NCI-H524 treated with DMSO at 0.1 percent for 48 hours (cell line): ENCODE measurements around the gene DOCK9.
"Not testable (repeated sequence)": the region's sequence is repeated elsewhere in the genome, so short reads cannot be mapped to it uniquely, and the experiment has no call there.

Experiments used
- DNase-seq: peaks from one replicate; lab custom pipeline; 2025; lab: John Stamatoyannopoulos, UW

Gene DOCK9

DNA sequence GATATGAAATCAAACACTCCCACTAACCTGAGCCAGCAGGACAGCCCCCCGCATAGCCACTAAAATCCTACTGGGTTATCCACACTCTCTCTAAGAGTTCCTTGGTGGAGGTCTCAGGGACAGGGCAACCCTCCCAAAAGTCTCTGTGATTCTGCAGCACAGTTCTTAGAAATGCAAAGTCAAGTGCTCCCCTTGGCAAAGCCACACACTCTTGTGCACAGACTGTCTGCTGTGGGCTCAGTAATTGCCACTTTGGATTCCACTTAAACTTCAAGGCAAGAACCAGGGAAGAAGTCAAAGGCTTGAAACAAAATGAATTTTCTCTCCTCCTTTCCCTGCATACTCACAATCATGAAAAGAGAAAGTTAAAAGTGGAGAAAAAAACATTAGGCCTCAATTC is 61.5 kb downstream of the DOCK9 start:
- DNase-seq = no peak

GRCh38 chr13:98915981-98916380 is 61.9 kb downstream of the DOCK9 start:
- no peak for DNase-seq

GRCh38 chr13:98915563-98915962 is 62.3 kb downstream of the DOCK9 start:
- no peak for DNase-seq

DNA sequence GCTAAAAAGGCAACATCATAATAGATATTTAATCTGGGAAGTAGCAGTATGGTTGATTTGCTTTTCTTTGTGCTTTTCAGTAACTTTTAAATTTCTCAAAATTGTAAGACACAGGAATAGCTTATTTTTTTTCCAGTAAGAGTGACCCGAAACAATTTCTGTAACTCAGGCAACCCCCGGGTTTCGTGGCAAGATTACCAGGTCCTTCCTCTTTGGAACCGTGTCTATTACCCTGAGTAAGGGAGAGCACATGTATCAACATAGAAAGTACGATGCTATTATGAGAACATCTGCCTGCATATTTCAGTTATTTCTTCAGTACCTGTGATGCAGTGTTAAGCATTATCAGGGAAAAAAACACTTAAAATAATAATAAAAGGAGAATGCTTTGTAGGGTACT is 64.1 kb downstream of the DOCK9 start:
- DNase-seq = no peak

DNA sequence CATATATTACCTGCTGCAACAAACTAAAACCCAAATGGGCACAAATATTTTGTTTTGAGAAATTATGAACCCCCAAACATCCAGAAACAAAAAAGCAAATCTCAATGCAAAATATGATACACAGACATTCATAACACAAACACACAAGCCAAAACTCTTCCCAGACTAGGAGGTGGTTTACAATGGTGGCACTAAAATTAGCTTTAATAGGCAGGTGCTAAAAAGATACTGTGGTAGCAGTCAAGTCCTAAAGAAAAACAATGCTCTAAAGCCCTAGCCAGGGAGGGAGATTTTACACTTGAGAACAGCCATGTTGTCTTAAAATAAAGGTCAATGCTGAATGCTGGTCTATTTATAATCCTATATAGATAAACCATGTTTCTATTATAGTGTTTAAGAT is 65.0 kb downstream of the DOCK9 start:
- DNase-seq = no peak

- no peak for DNase-seq
Measured at GRCh38 chr13:98910501-98910951, 67.3 kb downstream of the DOCK9 start.

GRCh38 chr13:98909016-98909415 is 68.8 kb downstream of the DOCK9 start:
- no peak for DNase-seq

DNA sequence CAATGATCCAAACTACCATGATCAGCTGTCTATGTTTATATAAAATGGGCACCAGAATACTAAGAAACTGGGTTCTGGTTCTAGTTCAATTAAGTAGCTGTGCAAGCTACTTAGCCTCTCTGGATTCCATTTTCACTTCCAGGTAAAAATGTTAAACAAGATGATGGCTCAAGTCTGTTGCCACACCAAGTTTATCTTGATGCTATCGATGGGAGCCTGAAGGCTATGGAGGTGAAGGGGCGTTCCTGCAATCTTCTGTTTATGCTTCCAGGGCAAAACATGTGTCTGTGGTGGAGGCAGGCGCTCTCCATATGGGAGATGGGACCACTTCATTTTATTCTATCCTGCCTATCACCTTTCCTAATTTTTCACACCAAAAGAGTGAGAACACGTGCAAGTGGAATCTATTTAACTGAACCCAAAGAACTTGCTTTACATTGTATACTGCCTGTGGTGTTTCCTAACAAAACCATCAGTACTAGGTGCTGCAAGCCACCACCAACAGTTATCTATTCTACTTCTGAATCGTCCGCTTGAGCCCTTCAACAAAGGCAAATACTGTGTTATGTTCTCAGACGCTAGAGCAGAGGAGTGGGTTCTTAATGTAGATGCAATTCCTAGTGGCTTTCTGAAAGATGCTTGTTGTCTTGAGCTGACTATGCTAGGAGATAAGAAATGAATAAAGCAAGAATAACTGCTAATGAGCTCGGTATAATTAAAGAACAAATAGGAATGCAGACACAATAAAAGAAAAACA is 70.9 kb downstream of the DOCK9 start:
- DNase-seq = no peak

GRCh38 chr13:98905199-98905598 is 72.7 kb downstream of the DOCK9 start:
- no peak for DNase-seq

DNA sequence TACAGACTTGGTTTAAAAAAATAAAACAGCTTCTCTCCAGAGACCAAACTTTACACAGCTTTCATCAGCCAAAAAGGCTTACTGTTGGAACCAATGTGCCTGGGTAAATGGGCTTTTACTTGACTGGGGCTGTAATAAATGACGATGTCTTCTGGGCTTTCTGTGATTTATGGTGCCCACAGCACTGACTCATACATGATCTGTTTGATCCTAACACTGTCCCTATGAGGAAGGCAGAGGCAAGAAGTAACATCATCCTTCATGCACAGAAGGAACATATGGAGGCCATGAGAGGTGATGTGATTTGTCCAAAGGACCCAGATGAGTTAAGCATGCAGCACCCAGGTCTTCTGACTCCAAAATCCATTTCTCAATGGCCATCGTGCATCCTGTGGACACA is 77.4 kb downstream of the DOCK9 start:
- DNase-seq = no peak

- no peak for DNase-seq
Measured at GRCh38 chr13:98897706-98898105, 80.2 kb downstream of the DOCK9 start.

DNA sequence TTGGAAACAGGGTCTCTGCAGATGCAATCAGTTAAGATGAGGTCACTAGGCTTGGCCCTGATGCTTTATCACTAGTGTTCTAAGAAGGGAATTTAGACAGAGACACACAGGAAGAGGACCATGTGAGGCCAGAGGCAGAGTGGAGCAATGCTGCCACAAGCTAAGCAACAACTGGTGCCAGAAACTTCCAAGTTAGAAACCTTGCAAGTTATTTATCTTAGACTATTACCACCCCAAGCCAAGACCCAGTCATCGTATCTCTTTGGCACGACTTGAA is 81.1 kb downstream of the DOCK9 start:
- no peak for DNase-seq

- DNase-seq = no peak
Measured at GRCh38 chr13:98896083-98896867, 81.6 kb downstream of the DOCK9 start.

DNA sequence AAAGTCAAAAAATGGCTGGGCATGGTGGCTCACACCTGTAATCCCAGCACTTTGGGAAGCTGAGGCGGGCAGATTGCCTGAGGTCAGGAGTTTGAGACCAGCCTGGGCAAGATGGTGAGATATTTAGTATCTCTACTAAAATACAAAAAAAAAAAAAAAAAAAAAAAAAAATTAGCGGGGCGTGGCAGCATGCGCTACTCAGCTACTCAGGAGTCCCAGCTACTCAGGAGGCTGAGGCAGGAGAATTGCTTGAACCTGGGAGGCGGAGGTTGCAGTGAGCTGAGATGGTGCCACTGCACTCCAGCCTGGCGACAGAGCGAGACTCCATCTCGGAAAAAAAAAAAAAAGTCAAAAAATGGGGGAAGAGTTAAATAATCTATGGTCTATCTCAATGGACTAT is 83.0 kb downstream of the DOCK9 start:
- DNase-seq = not testable (repeated sequence)

DNA sequence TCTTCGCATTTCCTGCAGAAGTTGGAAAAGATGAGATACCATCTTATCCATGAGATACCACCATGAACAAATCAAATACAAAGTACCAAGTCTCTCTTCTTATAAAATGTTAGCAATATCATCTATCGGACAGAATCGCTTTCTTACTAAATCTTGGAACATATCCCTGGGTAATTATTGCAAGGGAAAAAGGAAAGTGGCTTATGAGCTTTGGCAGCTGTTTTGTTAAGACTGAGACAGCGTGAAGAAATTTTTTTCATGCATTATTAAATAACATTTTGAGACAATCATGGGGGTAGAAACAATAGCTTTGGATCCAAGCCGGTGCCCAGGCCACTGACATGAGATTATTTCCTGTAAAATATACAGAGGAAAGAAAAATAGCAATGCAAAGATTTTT is 84.5 kb downstream of the DOCK9 start:
- no peak for DNase-seq

DNA sequence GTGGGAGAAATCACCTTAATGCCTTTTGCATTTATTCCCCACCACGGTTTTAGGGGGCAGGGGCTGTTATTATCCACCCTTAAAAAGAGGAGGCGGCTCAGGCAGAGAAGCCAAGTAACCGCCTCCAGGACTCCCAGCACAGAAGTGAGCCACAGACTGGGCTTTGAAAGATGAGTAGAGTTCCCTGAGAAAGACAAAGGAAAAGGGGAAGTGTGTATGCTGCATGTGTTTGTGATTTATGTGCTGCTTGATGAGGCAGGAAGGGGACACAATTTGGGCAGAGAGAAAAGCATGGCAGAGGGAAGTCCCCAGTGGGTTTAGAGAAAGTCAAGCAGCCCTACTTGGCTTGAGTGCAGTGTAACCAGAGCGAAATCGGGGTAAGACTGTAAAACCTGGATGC is 85.0 kb downstream of the DOCK9 start:
- no peak for DNase-seq

DNA sequence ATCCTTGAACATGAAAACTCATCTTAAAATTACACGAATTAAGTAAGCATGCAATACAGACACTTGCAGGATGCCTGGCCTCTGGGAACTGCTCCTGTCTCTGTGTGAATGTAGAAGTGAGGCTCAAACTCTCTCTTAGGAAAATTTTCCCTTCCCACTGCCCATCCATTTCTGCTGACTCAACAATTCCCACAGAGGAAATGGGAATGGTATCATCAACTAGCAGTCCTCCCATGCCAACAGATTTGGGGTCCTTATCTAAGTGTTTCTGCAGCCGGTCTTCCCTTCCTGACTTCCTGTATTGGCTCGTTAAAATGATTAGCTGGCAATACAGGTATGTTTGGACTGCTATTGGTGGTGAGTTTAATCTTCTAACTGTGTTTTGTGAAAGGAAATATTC is 85.8 kb downstream of the DOCK9 start:
- no peak for DNase-seq

- no peak for DNase-seq
Measured at GRCh38 chr13:98890925-98891324, 86.9 kb downstream of the DOCK9 start.

GRCh38 chr13:98890186-98890585 is 87.7 kb downstream of the DOCK9 start:
- DNase-seq = no peak

DNA sequence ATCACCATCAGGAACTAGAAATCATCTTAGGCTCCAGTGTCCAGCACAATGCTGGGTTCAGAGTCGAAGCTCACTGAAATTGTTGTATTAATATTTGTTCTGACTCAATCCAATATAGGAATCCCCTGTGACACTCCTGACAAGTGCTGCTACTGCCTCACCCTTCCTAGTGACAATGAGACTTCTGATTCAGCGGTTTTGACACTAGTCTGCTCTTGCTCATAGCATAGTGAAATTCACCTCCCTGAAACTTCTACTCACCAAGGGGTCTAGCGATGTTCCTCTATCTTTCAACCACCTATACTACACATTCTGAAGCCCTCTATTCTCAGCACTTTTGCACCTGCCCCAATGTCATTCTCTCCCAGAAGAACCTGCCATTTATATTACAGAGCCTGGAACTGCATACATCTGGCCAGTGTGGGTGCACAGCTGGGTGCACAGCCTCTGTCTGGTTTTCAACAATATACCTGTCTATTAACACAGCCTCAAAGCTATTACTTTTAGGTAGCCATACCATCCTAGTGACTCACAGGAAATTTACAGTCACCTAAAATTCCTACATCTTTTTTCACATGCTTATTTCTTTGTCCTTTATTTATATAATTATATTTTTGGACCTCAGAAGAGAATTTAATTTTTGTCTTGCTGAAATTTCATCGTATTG is 88.3 kb downstream of the DOCK9 start:
- DNase-seq = no peak

DNA sequence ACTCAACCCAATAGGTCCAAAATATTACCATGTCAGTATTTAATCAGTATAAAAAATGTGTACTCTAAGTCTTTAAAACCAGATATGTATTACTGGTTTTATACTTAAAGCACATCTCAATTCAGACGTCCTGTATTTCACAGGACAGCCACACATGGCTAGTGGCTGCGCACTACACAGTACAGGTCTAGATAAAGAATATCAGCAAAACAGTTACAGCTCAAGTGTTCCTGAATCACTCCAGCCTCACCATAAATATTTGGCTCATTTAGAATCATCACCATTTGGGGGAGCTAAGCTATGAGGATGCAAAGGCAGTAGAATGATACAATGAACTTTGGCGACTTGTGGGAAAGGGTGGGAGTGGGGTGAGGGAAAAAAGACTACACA is 89.0 kb downstream of the DOCK9 start:
- DNase-seq = no peak

GRCh38 chr13:98888222-98888889 is 89.5 kb downstream of the DOCK9 start:
- DNase-seq = no peak
